ENCODE data around the gene HDAC4.

Gene HDAC4

DNA sequence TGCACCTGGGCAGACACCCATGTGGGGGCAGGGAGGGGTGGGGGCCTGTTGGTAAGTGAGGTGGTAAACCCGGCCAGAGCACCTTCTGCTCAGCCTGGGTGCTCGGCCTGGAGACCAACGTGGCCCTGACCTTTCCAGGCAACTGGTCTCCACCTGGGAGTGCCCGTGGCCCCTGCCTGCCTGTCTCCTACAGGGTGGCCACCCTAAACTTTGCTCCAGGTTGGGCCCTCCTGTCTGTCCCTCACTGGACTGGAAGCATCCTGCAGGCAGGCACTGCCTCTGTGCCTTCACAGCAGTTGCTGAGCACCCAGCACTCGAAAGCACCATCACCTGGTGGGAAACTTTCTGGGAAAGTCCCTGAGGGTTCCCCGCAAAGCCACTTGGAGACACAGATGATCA is 381.6 kb downstream of the HDAC4 start:
- no peak for DNase-seq

DNA sequence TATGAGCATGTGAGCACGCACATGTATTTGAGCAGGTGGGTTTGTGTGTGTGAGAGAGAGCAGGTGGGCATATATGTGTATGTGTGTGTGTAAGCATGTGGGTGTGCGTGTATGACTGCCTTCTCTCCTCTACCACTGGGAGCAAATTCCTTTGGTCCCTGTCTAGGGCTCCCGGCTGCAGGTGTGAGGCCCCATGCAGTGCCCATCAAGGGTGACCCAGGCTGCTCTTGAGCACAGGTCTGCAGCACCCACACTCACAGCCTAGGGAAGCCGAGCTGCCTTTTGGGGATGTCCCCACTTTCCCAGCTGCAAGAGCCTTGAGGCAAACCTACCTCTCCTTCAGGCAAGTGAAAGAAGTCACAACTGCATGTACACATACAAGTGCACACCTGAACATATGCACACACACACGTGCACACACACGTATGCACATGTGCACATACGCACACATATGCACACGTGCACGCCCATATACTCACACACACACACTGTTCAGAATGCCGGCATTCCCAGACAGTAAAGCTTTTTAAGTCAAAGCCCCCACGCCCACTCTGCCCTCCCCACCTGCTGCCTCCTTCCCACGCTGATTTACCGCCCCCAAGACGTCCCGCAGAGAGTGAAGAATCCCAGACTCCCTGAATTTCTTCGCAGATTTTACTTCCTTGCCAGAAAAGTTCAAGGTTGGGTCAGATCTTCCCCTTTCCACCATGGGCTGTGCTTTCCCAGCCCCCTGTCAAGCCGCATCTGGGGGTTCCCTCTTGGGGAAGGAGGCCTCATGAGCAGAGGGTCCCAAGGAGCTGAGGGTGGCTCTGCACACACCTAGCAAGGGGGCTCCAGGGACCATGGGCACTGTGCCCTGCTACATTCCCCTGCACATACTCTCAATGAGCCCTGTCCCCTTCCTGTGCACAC is 382.3 kb downstream of the HDAC4 start:
- no peak for DNase-seq

DNA sequence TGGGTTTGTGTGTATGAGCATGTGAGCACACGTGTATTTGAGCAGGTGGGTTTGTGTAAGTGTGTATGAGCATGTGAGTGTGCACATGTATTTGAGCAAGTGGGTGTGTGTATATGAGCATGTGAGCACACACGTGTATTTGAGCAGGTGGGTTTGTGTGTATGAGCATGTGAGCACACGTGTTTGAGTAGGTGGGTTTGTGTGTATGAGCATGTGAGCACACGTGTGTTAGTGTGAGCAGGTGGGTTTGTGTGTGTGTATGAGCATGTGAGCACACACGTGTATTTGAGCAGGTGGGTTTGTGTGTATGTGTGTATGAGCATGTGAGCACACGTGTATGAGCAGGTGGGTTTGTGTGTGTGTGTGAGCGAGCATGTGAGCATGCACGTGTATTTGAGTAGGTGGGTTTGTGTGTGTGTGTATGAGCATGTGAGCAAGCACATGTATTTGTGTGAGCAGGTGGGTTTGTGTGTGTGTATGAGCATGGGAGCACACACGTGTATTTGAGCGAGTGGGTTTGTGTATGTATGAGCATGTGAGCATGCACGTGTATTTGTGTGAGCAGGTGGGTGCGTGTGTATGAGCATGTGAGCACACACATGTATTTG is 383.2 kb downstream of the HDAC4 start:
- no peak for DNase-seq

DNA sequence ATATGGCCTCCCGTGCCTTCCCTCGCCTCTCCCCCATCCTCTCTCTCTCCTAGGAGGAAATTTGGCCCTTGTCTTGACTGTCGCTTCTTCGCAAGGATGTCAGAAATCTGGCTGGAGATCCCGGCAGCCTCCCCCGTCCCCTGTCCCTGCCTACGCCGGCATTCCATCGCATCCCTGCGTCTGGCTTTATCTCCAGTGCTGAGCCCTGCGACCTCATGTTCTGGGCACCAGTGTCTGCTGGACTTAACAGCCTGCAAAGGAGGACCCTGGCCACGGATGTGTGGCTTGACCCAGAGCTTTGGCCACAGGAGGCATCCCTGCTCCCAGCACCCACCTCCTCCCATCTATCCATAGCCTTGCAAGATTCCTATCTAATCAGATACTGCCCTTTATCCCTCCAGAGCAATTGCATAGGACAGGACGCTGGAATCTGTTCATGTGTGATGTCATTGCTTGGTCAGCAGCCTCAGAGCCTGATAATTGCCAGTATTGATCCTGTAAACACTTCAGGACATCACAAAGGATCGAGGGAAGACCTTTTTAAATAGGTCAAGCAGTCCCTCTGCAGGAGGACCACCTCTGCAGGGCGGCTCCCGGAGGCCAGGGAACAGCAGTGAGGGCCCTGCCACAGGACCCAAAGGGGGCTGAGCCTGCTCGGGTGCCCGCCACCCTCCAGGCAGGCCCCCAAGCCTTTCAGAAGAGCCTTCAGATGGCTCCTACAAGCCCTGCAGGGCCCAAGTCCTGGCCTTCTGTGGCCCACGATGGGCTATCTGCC is 384.7 kb downstream of the HDAC4 start:
- DNase-seq: no peak

DNA sequence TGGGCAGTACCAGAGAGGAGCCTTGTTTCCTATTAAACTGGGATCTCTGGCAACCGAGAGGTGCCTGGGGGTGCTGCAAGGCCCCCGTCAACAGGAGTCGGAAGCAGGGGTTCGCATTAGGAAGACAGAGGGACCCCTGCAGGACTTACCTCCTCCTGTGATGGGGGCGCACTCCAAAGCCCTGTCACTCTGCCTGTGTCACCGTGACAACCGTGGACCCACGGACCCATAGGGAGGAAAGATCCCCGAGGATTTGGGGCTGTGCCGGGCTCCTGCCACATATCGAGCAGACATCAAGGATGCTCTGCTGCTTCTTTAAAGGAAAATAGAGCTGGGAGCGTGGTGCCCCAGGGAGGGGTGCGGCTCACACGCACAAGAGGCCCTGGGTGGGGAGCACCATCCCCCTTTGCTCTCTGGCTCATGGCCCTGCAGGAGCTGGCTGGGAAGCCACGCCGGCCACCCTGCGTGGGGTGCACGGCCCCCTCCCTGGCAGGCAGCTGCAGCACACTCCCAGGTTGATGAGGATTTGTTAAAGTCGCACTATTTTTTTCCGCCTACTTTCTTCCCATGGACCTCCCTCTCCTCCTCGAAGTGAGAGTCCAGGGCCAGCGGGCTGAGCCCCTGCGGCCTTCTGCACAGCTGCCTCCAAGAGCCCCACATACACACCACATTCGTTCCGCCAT is 385.5 kb downstream of the HDAC4 start:
- no peak for DNase-seq

DNA sequence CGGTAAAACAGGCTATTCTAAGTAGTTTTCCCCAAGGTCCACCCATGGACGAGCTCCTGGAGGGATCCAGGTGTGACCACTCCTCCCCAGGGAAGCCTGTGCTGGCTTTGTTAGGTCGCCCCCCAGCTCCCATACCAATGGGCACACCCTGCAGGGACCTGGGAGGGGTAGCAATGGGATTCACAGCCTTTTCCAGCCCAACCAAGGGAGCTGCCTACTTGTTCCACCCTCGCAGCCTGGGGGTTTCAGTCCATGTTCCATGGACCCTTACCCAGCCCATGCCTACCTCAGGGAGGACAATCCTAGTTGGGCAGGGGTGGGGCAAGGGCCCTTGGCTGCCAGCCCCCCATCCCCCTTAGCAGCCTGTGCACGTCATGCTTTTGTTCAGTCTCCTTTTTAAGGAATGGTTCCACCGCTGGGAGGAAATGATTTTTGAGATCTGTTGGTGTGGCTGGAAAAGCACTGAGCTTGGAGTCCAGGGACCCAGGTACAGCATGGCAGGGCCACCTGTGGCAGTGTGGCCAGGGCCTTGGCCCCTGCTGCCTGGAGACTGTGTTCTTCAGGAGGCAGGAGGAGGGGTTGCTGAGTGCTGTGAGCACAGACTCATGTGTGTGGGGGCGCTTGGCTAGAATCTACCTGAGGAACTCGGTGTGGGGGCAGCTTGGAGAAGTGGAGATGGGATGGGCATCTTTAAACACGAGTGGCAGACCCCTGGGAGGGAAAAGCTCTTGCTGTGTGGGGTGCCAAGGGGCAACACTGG is 386.2 kb downstream of the HDAC4 start:
- no peak for DNase-seq

DNA sequence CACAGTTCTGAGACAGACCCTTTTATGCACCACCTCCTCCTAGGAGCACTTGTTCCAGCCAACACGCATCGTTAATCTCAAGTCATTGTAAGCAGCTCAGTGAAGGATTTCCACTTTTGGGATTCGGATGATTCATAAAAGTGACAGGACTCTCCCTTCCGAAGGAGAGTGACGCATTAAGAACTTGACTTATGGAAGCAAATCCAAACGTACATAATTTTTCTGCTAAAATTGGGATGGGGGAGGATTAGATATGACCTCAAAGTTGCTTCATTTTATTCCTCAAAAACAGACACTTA is 387.2 kb downstream of the HDAC4 start:
- no peak for DNase-seq

DNA sequence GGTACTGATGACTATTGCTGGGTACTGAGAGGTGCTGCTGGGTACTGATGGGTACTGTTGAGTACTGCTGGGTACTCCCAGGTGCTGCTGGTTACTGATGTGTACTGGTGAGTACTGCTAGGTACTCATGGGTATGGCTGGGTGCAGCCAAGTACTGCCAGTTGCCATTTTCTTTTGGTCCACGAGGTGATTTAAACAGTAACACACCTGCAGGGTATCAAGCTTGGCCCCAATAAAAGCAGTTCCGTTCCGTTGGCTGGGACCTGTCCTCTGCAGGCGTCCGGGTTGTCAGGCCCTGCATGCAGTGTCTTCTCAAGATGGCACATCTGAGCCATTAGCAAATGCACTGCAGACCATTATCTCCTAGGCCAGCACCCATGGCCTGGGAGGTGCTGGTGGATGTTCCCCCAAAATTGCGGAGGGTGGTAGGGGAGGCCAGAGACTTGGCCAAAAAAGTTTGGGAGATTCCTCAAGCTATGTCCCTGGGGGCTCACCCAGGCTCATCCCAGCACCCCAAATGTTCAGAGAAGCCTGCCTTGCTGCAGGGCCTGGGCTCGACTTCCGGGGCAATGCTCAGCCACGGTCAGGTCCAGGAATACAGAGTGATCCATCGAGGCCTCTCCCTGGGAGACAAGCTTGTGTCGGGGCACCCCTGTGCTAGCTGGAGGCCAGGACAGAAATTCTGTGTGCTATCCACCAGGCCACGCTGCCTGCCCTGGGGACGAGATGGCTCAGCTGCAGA is 387.7 kb downstream of the HDAC4 start:
- DNase-seq: no peak

DNA sequence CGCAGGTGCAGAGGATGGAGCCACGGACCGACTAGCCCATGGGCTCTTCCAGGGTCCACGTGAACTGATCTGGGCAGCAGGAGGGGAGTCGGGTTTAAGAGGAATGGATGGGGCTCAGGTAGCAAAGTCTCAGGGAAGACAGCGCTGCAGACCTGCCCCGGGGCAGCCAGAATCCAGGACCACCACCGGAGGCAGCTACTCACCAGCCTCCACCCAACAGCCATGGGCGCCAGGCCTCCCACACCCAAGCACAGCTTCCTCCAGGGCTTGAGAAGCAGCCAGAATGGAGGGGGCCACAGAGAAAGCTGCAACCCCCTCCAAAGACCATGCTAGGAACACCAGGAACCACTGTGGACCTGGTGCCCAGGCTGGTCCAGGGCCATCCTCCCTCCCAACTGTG is 388.6 kb downstream of the HDAC4 start:
- DNase-seq: no peak

DNA sequence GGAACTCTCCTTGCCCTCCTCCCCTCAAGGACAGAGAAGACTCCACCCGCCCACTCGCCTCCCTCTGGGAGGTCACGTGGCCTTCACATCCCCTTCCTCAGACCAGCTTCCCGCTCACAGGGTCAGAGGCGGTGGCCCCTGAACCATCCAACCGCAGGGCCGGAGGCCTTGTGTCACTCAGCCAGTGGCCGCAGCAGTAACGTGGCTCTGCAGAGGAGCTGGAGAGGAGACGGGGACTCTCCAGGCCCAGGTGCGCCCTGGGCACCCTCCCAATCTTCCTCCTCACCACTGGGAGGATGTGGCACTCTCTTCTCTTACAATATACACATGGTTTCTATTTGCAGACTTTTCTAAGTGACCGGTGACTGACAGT is 391.2 kb downstream of the HDAC4 start:
- no peak for DNase-seq

DNA sequence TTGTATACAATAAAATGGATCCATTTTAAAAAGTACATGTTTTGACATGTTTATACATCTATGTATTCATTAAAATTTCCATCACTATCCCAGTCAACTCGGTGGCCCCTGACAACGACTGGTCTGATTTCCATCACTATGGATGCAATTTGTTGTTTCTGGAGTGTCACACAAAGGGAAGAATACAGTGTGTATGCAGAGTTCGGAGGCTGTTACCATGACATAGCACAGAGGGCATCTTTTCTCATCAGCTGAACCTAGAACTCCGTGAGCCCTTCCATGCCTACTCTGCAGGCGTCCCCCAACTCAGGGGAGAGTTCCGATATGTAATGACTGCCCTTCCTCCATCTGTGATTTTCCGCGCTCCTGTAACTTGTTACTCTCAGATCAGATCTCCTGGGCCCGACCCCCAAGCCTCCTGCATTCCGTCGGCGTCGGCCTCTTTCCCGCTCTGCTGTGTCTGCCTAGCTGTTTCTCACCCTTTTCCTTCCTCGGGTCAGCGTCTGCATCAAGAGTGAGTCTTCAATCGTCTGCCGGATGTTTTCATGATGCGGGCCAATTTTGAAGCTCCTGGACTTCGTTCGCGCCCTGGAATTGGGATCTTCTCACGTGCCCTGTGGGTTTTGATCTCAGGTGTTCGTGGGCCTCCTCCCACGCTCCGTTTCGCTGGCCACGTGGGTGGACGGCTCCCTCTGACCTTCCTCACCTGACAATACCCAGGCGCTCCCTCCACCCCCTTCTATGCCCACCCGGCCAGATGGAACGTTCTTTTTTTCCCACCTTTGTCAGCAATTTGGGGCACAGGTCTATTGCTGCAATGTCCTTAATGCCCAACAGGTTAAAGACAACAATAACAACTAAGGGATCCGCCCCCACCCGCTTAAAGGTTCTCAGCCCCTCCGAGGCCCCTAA is 391.9 kb downstream of the HDAC4 start:
- DNase-seq: no peak

DNA sequence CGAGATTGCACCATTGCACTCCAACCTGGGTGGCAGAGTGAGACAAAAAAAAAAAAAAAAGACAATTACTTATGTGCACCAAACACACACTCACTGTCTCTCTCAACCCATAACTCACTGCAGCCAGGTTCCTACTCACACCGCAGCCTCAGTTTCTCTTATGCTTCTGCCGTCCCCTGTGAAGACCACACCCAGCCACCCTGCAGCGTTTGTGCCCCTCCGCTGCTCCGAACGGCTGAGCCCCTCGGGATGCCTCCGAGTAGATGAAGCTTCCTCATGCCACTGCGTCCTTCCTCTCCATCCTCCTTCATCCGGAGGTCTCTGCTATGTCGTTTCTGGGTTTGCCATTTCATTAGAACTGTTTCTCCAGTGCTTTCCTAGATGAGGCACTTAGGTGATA is 392.8 kb downstream of the HDAC4 start:
- no peak for DNase-seq

DNA sequence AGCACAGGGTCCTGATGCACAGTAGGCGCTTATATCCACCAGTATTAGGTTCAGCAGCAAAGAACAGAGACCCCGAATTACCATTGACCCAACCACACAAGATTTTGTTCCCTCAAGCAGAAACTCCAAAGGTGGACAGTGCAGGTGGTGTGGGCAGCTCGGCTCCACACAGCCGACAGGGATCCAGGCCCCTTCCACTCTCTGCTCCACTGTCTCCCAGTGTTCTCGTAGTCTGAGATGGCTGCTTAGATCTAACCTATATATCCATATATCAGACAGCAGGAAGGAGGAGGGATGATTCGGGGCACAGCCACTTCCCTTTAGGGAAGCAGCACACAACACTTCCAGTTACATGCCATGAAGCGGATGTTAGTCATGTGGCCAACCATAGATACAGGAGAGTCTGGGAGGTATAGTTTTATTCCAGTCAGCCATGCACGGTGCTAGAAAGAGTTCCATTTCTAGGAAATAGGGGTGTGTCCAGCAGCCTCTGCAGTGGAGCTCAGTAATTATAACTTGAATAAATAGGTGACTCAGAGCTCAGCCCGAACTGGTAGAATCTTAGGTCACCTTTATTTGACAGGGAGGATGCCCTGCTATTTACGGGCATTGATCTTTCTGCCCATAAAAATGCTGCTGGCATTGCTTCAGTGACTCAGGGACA is 394.1 kb downstream of the HDAC4 start:
- DNase-seq: no peak

DNA sequence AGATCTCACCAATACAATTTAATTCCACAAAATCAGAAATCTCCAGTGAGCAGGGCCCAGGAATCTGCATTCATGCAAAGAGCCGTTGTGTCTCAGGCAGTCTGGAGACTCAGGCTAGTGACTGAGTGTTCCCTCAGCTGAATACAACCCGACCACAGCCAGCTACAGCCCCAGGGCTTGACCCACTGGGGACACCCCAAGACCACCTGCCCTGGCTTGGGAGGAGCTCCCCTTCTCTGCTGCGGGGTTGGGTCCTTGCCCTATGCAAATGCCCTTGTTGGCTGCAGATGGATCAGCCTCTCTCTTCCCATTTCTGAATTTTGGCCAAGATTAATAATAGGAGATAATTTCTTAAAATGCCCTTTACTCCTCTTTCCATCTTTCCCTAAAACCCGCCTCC is 395.2 kb downstream of the HDAC4 start:
- no peak for DNase-seq

DNA sequence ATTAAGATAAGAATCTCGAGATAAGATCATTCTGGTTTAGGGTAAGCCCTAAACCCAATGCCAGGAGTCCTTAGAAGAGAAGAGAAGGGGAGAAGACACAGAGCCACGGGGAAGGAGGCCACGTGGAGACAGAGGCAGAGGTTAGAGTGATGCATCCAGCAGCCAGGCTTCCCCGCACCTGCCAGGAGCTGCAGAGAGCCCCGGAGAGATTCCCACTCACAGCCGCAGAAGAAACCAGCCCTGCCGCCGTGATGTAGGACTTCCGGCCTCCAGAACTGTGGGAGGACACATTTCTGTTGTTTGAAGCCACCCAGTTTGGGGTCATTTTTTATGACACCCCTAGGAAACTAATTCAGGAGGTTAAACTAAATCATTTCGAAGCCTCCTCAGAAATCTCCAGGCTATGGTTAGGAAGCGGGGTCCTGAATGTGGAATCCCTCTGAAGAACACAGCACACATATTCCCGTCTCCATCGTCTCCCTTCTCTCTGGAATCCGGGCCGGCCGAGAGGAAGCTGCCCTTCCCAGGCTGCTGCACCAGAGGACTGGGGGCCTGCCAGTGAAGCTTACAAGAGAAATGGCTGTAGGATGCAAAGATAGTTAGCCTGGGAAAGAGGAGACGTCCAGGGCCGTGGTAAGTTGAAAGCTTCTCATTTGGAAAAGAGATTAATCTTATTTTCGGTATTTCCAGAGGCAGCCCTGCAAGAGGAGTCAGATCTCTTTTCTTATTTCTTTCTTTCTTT is 396.4 kb downstream of the HDAC4 start:
- no peak for DNase-seq

DNA sequence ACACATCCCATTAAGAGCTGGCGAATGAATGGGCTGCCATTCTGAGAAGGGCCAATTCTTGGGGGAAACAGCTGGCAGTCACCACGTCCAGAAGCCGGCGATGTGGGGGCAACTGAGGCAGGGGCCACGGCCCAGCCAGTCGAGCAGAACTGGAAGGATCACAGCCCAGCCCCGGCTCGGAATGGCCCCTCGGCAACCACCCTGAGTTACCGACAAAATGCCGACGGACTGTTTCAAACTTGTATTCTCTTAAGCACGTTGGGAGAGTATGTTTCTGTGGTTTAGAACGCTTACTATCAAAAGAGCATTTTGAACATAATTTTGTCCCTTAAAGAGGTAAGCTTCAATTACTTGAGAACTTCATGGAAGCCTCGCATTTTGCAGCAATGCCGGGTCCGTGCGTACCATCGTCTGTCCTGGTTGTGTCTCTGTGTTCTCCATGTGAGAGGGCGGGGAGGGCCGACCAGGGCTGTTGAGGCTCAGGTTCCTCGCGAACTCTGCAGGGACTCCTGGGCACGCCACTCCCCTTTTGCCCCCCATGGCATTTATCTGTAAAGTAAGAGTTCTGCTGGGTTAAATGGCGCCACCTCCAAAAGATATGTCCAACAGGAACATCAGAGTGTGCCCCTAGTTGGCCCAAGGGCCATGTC is 397.1 kb downstream of the HDAC4 start:
- no peak for DNase-seq

DNA sequence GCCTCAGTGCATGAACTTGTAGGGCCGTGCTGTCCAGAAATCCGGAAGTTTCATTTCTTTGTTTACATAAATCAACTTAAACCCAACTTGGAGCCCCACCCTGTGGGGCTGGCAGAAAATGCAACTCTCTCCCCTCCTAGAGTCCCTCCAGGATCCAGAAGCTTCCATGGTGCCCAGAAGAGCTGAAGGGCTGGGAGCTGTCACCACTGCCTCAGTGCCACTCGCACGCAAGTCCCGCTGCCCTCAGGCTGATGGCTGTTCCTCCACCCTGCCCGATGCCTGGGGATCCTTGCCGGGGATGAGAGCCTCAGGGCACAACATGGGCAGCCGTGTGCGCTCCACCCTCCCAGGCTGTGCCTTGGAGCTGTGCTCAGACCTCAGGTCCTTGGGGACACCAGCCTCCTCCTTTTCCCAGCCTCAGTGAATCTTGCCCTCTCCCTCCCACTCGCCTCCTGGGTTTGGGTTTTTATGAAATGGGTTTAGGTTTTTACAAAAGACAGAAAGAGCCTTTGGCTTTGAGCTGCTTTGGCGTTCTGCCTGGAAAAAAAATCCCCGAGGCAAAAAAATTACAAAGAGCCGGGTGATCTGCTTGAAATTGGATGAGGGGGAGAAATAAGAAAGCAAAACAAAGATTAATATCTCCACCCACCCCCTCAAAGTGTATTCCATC is 397.7 kb downstream of the HDAC4 start:
- DNase-seq: no peak

DNA sequence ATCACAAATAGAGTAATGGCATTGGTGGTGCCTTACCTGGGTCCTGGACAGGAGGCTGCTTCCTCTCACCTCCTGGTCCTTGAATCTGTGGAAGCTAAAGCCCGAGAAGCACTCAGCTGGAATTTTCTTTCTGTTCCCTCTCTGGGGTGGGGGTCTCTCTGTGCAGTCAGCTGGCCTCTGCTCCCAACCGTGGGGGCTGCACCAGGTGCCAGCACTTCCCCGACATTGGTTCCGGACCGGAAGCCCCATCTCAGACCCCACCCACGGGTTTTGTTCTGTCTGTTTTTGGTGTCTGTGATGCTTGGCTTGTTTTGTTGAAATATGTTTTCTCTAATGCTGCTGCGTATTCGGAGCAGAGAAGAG is 398.2 kb downstream of the HDAC4 start:
- DNase-seq: no peak
